GM19467 (cell line): ENCODE data around the gene PPAT.
A peak's percentile ranks its signal among the peaks of the same experiment; 100 is the strongest.
"Not testable (repeated sequence)": the region's sequence is repeated elsewhere in the genome, so short reads cannot be mapped to it uniquely, and the experiment has no call there.

Experiments used
- ATAC-seq: cut with Tn5 transposase; IDR thresholded peaks from one replicate; pipeline ENCODE4 v1.9.1; 2021; ENCODE audit warnings: mild to moderate bottlenecking, moderate library complexity; ENCODE audit not compliant: unreplicated experiment

The PPAT gene

GRCh38 chr4:56435140-56435926, at the start of gene PPAT:
PPAT (minus strand) TSS chr4:56435615; CDS start chr4:56435477, 138 bp downstream.
- ATAC-seq = peak; percentile 73

DNA sequence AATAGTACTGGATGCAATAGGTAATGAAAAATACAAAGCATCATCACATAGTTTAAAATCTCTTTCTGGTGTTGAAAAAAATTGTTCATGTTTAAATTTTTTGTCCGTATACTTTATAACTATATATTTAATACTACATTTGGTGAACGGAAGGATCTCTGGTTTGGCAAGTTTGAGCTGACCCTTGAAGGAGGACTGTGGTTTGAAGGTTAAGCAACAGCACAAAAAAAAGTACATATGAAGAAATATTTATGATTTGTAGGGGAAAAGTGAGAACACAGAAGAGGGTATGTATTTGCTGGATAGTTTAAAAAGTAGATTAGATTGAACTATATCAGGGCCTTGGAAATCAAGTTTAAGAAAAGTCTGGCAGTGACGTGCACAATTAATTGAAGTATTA, 45.3 kb upstream of the PPAT start:
- ATAC-seq = no peak

DNA sequence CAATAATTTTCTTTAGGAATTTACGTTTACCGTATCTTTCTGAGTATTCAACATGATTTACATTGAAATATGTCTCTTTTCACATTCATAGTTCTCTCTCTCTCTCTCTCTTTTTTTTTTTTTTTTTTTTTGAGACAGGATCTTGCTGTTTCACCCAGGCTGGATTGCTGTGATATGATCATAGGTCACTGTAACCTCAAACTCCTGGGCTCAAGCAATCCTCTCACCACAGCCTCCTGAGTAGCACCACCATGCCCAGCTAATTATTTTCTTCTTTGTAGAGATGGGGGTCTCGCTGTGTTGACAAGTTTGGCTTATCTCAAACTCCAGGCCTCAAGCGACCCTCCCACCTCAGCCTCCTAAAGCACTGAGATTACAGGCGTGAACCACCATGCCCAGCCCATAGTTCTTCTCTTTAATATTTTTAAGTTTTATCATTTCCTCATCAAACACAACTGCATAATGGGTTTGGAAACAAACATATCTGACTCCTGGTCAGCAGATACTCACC, 41.8 kb upstream of the PPAT start:
- no peak for ATAC-seq

DNA sequence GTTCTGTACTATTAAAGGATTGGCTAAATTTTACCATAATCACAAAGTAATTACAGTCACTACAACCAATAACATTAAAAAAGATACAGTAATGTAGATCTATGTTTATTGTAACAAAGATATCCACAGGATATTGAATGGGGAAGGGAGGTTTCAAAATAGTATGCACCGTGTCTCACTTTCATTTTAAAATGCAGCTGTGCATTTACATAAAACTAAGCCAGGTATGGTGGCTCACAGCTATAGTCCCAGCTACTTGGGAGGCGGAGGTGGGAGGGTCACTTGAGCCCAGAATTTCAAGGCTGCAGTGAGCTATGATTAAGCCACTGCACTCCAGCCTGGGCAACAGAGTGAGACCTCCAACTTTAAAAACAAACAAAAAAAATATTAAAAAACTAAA, 40.5 kb upstream of the PPAT start:
- ATAC-seq = peak; percentile 81

DNA sequence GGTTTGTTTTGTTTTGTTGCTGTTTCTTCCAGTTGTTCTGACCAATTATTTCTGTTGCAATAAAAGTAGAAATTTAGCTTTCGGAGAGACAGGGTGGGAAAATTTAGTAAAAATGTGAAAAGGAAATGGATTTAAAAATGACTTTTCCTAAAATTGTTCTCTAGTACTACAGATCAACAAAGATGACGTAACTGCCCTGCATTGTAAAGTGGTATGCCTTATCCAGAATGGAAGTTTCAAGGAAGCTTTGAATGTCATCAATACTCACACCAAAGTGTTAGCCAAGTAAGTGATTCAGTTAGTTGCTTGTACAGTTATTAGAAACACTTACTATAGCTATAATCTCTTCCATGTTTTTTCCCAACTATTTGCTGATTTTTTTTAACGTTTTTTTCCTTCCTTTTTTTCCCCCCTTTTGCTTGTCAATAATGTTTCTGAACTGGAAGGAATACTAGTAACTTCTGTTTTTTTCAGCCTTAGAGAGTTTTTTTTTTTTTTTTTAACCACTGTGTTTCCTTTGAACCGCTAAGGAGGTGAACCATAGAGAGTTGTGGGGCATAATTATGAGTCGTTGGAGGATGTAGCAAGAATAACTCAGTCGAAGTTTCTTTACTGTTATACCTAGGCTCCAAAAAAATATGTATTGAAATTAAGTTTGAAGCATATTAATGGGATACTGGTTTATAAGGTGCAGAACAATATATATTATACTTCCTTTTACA, 34.2 kb upstream of the PPAT start:
- ATAC-seq = no peak

- ATAC-seq = peak; percentile 39
Observed at GRCh38 chr4:56468097-56468422, 32.6 kb upstream of the PPAT start.

DNA sequence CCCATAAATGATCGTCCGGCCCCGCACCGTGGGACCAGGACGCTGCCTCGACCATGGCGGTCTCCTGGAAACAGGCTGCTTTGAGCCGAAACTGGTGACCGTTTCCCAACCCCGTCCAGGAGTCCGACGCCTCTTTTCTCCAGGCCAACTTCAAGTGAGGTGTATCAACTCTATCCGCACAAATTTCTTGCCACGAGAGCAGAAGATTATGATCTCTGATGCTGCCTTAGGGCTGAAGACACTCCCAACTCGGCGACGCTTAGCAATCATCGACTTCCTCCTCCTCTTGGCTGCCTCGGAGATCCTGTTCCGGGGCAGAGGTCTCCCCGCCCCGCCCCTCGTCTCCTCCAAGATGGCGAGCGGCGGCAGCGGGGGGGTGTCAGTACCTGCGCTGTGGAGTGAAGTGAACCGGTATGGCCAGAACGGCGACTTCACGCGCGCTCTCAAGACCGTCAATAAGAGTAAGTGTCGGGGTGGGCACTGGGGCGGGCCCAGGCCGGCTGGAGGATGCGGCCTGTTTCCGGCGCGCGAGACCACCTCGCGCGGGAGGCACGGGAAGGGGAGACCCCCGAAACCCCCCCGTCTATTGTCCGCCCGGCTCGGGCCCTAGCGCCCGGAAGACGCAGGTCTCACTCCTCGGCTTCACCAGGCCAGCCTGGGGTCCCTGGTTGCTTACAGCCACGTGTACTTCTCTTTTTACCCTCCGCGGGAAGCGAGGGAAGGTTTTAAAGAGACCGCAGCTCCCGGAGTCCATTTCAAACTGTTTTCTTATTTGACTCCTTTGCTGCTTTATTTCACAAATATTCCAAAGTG, 32.1 kb upstream of the PPAT start, which contains the start of gene SRP72:
Gene SRP72 (plus strand): TSS at position 334 of the 813 bp plus-strand sequence. CDS start 19 bp downstream, at position 353.
- ATAC-seq = peak; percentile 91

DNA sequence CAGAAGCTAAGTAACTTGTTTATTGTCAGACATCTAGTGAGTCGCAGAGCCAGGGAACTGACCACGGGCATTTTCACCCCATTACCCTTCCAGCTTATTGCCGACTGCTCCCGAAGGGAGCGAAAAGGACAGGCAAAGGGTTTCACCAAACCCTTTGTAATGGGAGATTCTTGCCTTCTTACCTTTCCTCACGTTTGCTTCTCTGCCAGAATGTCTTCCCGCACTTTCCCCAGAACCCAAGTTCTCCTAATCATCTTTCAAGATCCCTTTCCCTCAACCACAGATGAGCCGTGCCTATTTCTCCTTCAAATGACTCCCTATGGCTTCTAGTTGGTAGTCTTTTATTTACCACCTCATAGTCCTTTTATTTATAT, 31.5 kb upstream of the PPAT start:
- ATAC-seq = no peak

GRCh38 chr4:56466296-56466761, 30.9 kb upstream of the PPAT start:
- not testable (repeated sequence) for ATAC-seq

DNA sequence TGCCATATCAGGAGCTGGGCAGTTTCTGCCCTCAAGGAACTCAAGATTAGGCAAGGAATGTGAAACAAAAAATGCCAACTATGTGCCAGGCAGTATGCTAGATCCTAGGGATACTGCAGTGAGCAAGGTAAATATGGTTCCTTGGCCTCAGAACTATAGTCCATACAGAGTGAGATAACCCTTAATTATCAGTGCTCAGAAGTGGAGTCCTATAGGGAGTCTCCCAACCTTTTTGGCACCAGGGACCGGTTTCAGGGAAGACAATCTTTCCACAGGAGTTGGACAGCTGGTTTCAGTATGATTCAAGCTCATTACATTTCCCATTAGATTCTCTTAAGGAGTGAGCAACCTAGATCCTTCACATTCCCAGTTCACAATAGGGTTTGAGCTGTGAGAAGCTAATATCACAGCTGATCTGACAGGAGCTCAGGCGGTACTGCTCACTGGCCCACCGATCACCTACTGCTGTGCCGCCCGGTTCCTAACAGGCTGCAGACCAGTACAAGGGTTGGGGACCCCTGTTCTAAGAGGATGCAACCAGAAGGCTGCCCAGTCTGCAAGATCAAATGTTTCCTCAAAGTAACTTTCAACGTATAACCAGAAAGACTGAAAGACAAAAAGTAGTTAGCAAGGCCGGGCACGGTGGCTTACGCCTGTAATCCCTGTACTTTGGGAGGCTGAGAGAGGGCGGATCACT, 30.3 kb upstream of the PPAT start:
- no peak for ATAC-seq

DNA sequence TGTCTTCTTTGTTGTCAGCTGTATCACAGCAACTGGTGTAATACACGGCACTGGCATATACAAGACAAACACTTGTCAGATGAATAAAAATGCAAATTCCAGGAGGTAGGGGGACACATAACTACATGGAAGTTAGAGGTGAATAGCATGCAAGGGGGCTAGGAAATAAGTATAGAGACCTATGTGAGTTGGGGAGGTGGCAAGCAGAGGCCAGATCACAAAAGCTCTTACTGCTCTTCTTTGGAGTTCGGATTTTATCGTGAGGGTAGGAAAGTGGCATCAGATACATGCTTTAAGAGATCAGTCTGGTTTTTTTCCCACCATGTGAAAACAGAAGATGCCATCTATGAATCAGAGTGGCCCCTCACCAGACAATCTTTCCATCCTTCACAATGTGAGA, 29.2 kb upstream of the PPAT start:
- no peak for ATAC-seq

GRCh38 chr4:56463711-56464110, 28.3 kb upstream of the PPAT start:
- no peak for ATAC-seq

DNA sequence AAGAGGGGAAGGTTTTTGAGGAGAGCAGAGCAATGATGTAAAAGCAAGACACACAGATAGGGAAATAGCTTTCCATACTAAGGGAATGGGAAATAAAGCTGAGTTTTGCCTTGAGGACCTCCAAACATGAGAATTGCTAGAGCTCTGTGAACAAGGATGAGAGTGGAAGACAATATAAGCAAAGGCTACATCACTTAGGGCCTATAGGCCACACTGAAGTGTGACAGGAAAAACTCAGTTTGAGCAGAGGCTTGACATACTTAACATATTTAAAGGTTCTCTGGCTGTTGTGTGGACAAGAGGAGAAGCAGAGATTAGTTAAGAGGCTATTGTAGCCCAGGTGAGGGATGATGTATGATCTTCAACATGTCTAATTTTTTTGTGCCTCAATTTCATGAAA, 26.7 kb upstream of the PPAT start:
- ATAC-seq = no peak

- ATAC-seq = no peak
Observed at GRCh38 chr4:56460085-56460484, 24.7 kb upstream of the PPAT start.

- ATAC-seq = no peak
Observed at GRCh38 chr4:56450342-56450741, 14.9 kb upstream of the PPAT start.

GRCh38 chr4:56449475-56449874, 14.1 kb upstream of the PPAT start:
- ATAC-seq = not testable (repeated sequence)

- no peak for ATAC-seq
Observed at GRCh38 chr4:56448301-56448700, 12.9 kb upstream of the PPAT start.

- no peak for ATAC-seq
Observed at GRCh38 chr4:56445699-56446098, 10.3 kb upstream of the PPAT start.

DNA sequence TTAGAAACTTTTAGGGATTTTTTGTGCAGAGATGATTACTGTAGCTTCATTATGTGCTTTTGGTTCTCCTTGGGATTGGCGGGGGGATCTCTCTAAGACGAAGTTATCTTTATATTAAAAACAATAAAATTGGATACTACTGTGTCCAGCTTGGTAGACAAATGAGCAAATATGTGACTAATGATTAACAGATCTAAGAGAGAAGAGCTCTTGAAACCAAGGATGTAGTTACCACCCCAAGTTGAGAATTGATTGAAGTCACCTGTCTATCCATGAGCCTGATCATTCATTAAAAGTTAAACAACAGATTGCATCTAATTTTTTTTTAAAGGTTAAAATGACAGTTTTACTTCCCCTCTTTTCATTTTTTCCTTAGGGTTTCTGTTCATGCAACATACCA, 9.3 kb upstream of the PPAT start:
- ATAC-seq = no peak

DNA sequence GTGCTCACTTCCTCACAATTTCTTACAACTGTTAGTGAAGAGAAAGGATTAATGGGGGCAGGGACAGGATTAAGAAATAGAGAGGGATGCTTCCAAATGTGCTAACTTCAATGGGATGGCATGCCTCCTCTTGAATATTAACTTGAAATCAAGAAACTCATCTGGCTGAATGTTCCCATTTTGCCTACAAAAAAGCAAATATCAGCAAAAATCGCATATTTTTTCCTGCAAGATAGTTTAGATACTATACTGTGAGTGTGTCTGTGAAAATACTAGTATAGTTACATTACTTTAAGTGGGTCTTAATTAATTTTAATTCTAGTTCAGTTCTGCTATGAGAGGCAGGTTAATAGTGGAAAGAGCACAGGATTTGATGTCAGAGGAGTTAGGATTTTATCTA, 5.6 kb upstream of the PPAT start:
- ATAC-seq = no peak

GRCh38 chr4:56438766-56439165, 3.4 kb upstream of the PPAT start:
- ATAC-seq = no peak
